Testis (tissue), 3 donors: ENCODE results near the gene TRPM4. TPM values are rescaled to one million over a fixed set of nuclear protein-coding genes. Genes with fewer than 3 reads are reported as not detected.

Experiments
- DNase-seq: peaks from one replicate; pipeline ENCODE4 v3.0.0-alpha.2; 2019
- H3K27ac ChIP-seq, 2 donors: fragments of 200-600 bp; sonication (generic); one replicate each; pipeline ENCODE4 v1.5.1; 2019
- H3K27me3 ChIP-seq: fragments of 200-600 bp; sonication (generic); one replicate; pipeline ENCODE4 v1.5.1; 2019
- H3K36me3 ChIP-seq: fragments of 200-600 bp; sonication (generic); one replicate; pipeline ENCODE4 v1.5.1; 2017; ENCODE audit warnings: low read depth; ENCODE audit errors: missing control alignments
- H3K4me1 ChIP-seq: fragments of 200-600 bp; sonication (generic); one replicate; pipeline ENCODE4 v1.5.1; 2019
- H3K4me3 ChIP-seq, 2 donors: fragments of 200-600 bp; sonication (generic); one replicate each; pipeline ENCODE4 v1.5.1; 2017 to 2019
- H3K9me3 ChIP-seq: fragments of 200-600 bp; sonication (generic); one replicate; pipeline ENCODE4 v1.5.1; 2017
- POLR2A ChIP-seq: fragments of 450-650 bp; IDR thresholded peaks from one replicate; pipeline ENCODE4 v1.6.1; 2017; ENCODE audit warnings: antibody characterized with exemption, mild to moderate bottlenecking, moderate library complexity
- WGBS, 2 donors: methylation state at CpG; one replicate each; pipeline ENCODE4 v1.1.5; 2018; 5-methylcytosine and 5-hydroxymethylcytosine counted together
- intact Hi-C: fragments of 100-400 bp; cut with DNase I; formaldehyde crosslinking; loops from one replicate; pipeline ENCODE4 v1.15.1; 2023; ENCODE audit warnings: low total_unique reads
- polyA plus RNA-seq: library from polyadenylated mRNA; stranded (reverse); fragments of 350-450 nt; fragmentation: Illumina TruSeq; extraction: RNeasy Lipid Tissue Mini Kit (QIAGEN cat#74804); gene quantifications from one replicate; pipeline ENCODE4 v1.2.3, GENCODE V29; 2014; ENCODE audit warnings: low read depth, low replicate concordance; ENCODE audit not compliant: insufficient read depth
- total RNA-seq, 2 donors: library from RNA; depleted of rRNA; stranded (reverse); fragments of >200 nt; gene quantifications; one replicate each; pipeline ENCODE4 v1.2.3, GENCODE V29; 2016
- TF ChIP-seq, protein P1 (sequence below), 3 experiments: fragments of 450-650 bp in 2 of 3; fragments of 200-600 bp in 1 of 3; sonication (generic) in 1 of 3; IDR thresholded peaks; one replicate each; pipeline ENCODE4 v1.5.1; 2016 to 2019; ENCODE audit warnings: antibody characterized with exemption in 3 of 3, mild to moderate bottlenecking in 2 of 3, moderate library complexity in 1 of 3

TRPM4 gene
- total and polyA plus RNA-seq, 3 donors from 2014 or later: 16.0 to 45.7 (median 30.5) TPM

- Histone ChIP-seq H3K27me3 (no peaks in the 10 kb centered on the region), H3K4me1 (peaks cover 13% of the 10 kb centered on the region), H3K36me3 (no peaks in the 10 kb centered on the region), H3K27ac (peak overlapping the region in 1 of 2 donors; percentile 82), H3K9me3 (no peaks in the 10 kb centered on the region), H3K4me3 (no peak overlapping the region)
- no peak for TF ChIP-seq POLR2A
- TF ChIP-seq, protein P1, sequence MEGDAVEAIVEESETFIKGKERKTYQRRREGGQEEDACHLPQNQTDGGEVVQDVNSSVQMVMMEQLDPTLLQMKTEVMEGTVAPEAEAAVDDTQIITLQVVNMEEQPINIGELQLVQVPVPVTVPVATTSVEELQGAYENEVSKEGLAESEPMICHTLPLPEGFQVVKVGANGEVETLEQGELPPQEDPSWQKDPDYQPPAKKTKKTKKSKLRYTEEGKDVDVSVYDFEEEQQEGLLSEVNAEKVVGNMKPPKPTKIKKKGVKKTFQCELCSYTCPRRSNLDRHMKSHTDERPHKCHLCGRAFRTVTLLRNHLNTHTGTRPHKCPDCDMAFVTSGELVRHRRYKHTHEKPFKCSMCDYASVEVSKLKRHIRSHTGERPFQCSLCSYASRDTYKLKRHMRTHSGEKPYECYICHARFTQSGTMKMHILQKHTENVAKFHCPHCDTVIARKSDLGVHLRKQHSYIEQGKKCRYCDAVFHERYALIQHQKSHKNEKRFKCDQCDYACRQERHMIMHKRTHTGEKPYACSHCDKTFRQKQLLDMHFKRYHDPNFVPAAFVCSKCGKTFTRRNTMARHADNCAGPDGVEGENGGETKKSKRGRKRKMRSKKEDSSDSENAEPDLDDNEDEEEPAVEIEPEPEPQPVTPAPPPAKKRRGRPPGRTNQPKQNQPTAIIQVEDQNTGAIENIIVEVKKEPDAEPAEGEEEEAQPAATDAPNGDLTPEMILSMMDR (IDR thresholded peaks at IDR 0.05): no peak
- no peak for DNase-seq
- intact Hi-C loops: no loop called here
- 77 to 80% methylated on average over 11 of the region's 11 CpGs for whole genome bisulfite sequencing, 2 donors
Measured at GRCh38 chr19:49111218-49111998, 46.2 kb upstream of the TRPM4 start.

DNA sequence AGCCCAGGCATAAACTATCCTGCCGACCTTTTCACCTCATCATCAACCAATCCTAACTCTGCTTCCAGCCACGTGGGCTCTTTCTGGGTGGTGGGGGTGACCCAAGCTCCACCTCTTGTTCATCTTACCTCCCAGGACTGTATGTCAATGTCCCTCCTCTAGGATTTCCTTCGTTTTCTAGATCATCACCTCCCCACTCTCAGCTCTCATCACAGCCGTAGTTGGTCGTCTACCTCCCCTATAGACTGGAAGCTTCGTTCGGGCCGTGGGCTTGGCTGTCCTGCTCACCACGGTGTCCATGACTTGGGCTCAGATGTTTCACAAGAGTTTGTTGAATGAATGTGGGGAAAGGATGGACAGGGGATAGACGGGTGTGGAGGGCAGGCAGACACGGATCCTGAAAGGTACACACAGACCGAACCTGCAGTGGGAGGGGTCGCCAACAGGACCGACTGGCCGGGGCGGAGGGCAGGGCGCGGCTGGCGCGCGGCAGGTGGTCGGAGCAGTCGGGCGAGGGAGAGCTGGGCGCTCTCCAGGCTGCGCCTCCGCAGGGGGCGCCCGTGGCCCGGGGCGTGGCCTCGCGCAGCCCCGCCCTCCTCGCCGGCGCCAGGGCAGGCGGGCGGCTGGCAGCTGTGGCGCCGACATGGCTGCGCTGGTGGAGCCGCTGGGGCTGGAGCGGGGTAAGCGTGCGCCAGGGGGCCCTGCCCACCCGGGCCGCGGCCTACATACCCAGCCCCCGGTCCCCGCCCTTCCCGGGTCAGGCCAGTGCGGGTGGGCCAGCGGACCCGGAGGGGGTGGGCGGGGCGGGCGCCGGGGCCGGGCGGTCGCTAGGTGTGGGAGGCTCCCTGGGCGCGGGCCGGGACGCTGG lies 43.6 kb upstream of the TRPM4 start, which contains the start of gene LIN7B:
Gene LIN7B (plus strand): TSS at position 609 of the 868 bp plus-strand sequence. CDS start 35 bp downstream, at position 644.
- Histone ChIP-seq H3K9me3 (no peaks in the 10 kb centered on the region), H3K27ac (peak within 1 kb of the TSS; percentile 81 to 85), H3K36me3 (no peaks in the 10 kb centered on the region), H3K27me3 (no peaks in the 10 kb centered on the region), H3K4me3 (peak within 1 kb of the TSS; percentile 83 to 90), H3K4me1 (peaks cover 23% of the 10 kb centered on the region)
- TF ChIP-seq POLR2A: no peak
- TF ChIP-seq, protein P1 (IDR thresholded peaks at IDR 0.05): peak in 2 of 3 experiments; percentile 38 to 42
- DNase-seq: peak; percentile 61
- 1% methylated on average over 26 to 48 of the region's 66 CpGs for WGBS, 2 donors
- intact Hi-C loops: no loop called here

- Histone ChIP-seq H3K4me3 (peak overlapping the region; percentile 83 to 90), H3K36me3 (no peaks in the 10 kb centered on the region), H3K4me1 (peaks cover 28% of the 10 kb centered on the region), H3K9me3 (no peaks in the 10 kb centered on the region), H3K27ac (peak overlapping the region; percentile 81 to 85), H3K27me3 (no peaks in the 10 kb centered on the region)
- intact Hi-C loops: no loop called here
- 13 to 16% methylated on average over 34 to 36 of the region's 68 CpGs for WGBS, 2 donors
- TF ChIP-seq, protein P1 (IDR thresholded peaks at IDR 0.05): no peak
- no peak for TF ChIP-seq POLR2A
- DNase-seq: peak; percentile 72
Measured at GRCh38 chr19:49114630-49115363, 42.8 kb upstream of the TRPM4 start.

DNA sequence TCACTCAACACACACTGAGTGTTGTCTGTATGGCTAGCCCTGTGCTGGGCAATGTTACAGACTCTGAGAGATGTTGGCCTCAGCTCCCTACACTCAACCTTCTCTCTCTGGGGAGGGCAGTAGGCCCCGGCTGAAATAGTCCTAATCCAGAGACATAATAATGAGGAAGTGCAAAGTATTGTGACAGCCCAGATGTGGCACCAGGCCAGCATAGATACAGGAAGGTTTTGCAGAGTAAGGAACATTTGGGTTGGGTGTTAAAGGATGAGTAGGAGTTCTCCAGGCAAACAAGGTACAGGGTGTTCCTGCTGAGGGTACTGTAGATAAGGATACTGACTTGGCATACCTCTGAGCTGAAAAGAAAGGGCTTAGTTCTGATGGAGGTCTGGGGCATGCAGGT lies 41.0 kb upstream of the TRPM4 start:
- Histone ChIP-seq H3K4me3 (no peak overlapping the region), H3K27ac (no peak overlapping the region), H3K36me3 (no peaks in the 10 kb centered on the region), H3K9me3 (no peaks in the 10 kb centered on the region), H3K4me1 (peaks cover 26% of the 10 kb centered on the region), H3K27me3 (no peaks in the 10 kb centered on the region)
- 56 to 65% methylated on average over 1 of the region's 1 CpG for WGBS, 2 donors
- DNase-seq: no peak
- no peak for TF ChIP-seq POLR2A
- TF ChIP-seq, protein P1 (IDR thresholded peaks at IDR 0.05): no peak
- intact Hi-C loops: no loop called here
